NT2/D1 (cell line): Measurements from ENCODE around the gene TP53I11.

Source experiments
- SUZ12 ChIP-seq: IDR thresholded peaks from 2 replicates; pipeline ENCODE4 v1.6.1; 2011; ENCODE audit not compliant: insufficient read length, insufficient read depth; ENCODE audit errors: extremely low read depth
- YY1 ChIP-seq: IDR thresholded peaks from 2 replicates; pipeline ENCODE4 v1.6.1; 2011; ENCODE audit not compliant: insufficient read length, insufficient read depth

DNA sequence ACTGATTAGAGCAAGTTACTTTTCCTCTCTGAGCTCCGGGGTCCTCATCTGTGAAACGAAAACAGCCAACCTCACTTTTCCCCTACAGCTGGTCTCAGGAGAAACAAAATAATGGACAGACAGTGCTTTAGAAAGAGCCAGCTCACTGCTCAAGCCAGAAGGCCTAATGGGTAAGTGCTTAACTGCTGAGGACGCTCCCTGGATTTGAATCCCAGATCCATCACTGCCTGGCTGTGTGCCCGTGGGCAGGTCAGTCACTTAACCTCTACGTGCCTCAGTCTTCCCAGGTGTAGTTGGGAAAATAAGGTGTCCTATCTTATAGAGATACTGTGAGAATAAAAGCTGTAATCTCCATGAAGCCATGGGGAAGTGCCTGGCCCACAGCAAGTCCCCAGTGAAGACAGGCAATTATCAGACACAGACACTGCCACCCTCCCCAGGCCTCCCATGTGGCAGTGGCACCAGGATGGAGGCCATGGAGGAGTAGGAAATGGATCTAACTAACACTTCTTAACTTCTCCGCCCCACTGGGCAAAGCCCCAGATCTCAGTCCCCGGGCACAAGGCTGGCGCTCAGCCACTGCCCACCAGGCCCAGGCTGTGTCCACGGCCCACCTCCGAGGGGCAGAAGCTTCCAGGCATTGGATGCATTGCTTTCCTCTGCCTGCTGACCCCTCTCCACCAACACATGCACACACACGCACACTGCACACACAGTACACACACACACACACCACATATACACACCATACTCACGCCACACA lies 9.2 kb downstream of the TP53I11 start:
- TF ChIP-seq SUZ12 (no peak), YY1 (no peak)
